B cell (primary cell): ENCODE measurements around the gene NPAS3.

ENCODE experiments used
- EZH2 ChIP-seq: IDR thresholded peaks from 2 replicates; pipeline ENCODE4 v1.6.1; 2012; ENCODE audit warnings: borderline replicate concordance, low read depth, mild to moderate bottlenecking, moderate library complexity, low read length; ENCODE audit not compliant: insufficient read depth, poor library complexity, severe bottlenecking
- TF ChIP-seq, protein P1 (sequence below): fragments of 200-600 bp; IDR thresholded peaks from one replicate; pipeline ENCODE4 v1.8.0; 2022; ENCODE audit warnings: antibody characterized with exemption, mild to moderate bottlenecking

DNA sequence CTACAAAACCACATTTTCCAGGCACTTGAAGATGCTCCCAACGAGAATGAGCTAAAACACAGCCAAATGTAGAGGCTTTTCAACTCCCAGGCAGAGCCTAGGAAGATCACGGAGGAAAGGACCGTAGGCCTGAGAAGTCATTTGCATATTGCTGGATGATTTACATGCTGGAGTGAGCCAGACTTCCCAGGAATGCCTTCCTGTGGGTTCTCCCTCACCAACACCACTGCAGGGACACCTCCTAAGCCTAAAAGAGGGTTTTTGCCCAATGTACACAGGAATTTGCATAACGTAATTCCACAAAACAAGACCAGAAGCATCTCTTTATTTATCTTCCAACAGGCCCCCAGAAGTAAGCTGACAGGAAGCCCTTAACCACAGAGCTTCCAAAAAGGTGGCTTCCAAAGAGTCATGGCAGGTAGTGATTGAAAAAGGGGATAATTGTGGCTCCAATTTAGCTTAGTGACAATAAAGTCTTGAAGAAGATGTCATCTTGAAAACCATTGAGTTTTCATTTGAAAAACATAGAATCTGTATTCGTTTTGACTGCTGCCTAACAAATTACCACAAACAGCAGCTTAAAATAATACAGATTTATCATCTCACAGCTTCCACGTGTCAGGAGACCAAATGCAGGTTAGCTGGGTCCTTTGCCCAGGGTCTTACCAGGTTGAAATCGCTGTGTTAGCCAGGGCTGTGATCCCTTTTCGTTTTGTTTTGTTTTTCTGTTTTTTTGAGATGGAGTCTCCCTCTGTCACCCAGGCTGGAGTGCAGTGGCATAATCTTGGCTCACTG lies 896.0 kb downstream of the NPAS3 start:
- TF ChIP-seq, protein P1, sequence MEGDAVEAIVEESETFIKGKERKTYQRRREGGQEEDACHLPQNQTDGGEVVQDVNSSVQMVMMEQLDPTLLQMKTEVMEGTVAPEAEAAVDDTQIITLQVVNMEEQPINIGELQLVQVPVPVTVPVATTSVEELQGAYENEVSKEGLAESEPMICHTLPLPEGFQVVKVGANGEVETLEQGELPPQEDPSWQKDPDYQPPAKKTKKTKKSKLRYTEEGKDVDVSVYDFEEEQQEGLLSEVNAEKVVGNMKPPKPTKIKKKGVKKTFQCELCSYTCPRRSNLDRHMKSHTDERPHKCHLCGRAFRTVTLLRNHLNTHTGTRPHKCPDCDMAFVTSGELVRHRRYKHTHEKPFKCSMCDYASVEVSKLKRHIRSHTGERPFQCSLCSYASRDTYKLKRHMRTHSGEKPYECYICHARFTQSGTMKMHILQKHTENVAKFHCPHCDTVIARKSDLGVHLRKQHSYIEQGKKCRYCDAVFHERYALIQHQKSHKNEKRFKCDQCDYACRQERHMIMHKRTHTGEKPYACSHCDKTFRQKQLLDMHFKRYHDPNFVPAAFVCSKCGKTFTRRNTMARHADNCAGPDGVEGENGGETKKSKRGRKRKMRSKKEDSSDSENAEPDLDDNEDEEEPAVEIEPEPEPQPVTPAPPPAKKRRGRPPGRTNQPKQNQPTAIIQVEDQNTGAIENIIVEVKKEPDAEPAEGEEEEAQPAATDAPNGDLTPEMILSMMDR: no peak
- no peak for TF ChIP-seq EZH2
